Uterus (tissue), 4 donors: ENCODE data around the gene CYP27C1. TPM values are rescaled to one million over a fixed set of nuclear protein-coding genes. Genes with fewer than 3 reads are reported as not detected.
A peak's percentile ranks its signal among the peaks of the same experiment; 100 is the strongest.

Experiments used
- DNase-seq, 2 donors: peaks; one replicate each; pipeline ENCODE4 v3.0.0-alpha.2; 2019 to 2020
- H3K27ac ChIP-seq, 2 donors: fragments of 200-600 bp; sonication (generic); 1 replicate in 1 of 2; 2 replicates in 1 of 2; pipeline ENCODE4 v1.5.1; 2016 to 2018
- H3K27me3 ChIP-seq, 2 donors: fragments of 200-600 bp; sonication (generic); one replicate each; pipeline ENCODE4 v1.5.1; 2018 to 2019; ENCODE audit warnings: control low read depth in 1 of 2
- H3K36me3 ChIP-seq, 2 donors: fragments of 200-600 bp; sonication (generic); one replicate each; pipeline ENCODE4 v1.5.1; 2019; ENCODE audit warnings: control low read depth in 1 of 2
- H3K4me1 ChIP-seq, 2 donors: fragments of 200-600 bp; sonication (generic); one replicate each; pipeline ENCODE4 v1.5.1; 2018 to 2019; ENCODE audit warnings: control low read depth in 1 of 2
- H3K4me3 ChIP-seq, 2 donors: fragments of 200-600 bp; sonication (generic); 1 replicate in 1 of 2; 2 replicates in 1 of 2; pipeline ENCODE4 v1.5.1; 2018 to 2019; ENCODE audit warnings: mild to moderate bottlenecking in 1 of 2
- H3K9me3 ChIP-seq, 2 donors: fragments of 200-600 bp; sonication (generic); one replicate each; pipeline ENCODE4 v1.5.1; 2019; ENCODE audit warnings: control low read depth in 1 of 2
- CTCF ChIP-seq, 4 experiments: fragments of 200-600 bp in 2 of 4; fragments of 450-650 bp in 2 of 4; sonication (generic) in 2 of 4; IDR thresholded peaks; one replicate each; pipeline ENCODE4 v1.5.1; 2016 to 2019; ENCODE audit warnings: antibody characterized with exemption in 4 of 4, mild to moderate bottlenecking in 2 of 4, moderate library complexity in 1 of 4
- POLR2A ChIP-seq, 2 donors: fragments of 450-650 bp; IDR thresholded peaks; one replicate each; pipeline ENCODE4 v1.6.1; 2016; ENCODE audit warnings: antibody characterized with exemption in 2 of 2, mild to moderate bottlenecking in 1 of 2, moderate library complexity in 1 of 2
- intact Hi-C: fragments of 100-400 bp; cut with DNase I; formaldehyde crosslinking; loops from one replicate; pipeline ENCODE4 v1.15.1; 2023; ENCODE audit warnings: low total_unique reads
- total RNA-seq, 4 donors: library from RNA; depleted of rRNA in 3 of 4; stranded (reverse); fragments of >200 nt in 3 of 4; gene quantifications; one replicate each; pipeline versions ENCODE4 v1.1.0 to v1.2.4, GENCODE V29; 2014 to 2023
- donor health status: DM: yes; HTN: yes; CAD: no.

The CYP27C1 gene
- total RNA-seq, 4 donors from 2014 or later = 1.2 to 7.1 TPM; not detected in 2

GRCh38 chr2:127149384-127149783 lies 70.7 kb downstream of the CYP27C1 start:
- DNase-seq = no peak
- H3K36me3 ChIP-seq = no peaks in the 10 kb centered on the region
- no peaks in the 10 kb centered on the region for H3K27me3 ChIP-seq
- peaks cover 6 to 7% of the 10 kb centered on the region in 2 donors for H3K4me1 ChIP-seq
- no peaks in the 10 kb centered on the region for H3K9me3 ChIP-seq
- no peak for TF ChIP-seq CTCF (IDR thresholded peaks at IDR 0.05)
- no peak for TF ChIP-seq POLR2A (IDR thresholded peaks at IDR 0.05)
- intact Hi-C loops = no loop called here
- no peak overlapping the region for H3K4me3 ChIP-seq
- H3K27ac ChIP-seq = no peak overlapping the region

DNA sequence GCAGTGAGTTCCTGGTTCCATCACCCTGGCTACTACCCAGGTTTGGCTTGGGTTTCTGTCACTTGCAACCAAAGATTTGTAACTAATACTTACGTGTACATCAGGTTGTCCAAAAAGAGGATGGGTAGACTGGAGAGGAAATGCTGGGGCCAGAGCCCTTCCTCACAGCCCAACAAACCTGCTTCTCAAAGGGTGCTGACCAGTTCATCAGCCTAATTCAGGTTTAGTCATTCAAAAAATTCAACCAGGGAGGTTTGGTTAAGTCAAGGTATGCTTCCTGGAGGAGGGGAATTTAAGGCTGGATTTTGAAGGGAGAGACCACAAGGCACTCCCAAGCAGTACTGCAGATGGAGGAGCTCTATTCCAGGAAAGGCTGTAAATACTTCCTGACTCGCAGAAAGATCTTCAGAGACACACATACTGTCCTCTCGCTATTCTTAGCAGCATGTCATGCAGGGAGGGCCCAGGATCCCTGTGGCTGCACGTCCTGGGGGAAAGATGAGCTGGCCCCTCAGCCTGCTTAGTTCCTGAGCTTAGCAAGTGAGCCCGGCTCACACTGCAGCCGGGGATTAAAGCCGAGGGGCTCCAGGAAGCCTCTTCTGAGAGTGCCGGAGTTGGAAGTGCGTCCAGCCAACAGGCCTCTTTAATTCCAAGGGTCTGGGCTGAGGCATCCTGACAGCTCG lies 73.1 kb downstream of the CYP27C1 start:
- H3K9me3 ChIP-seq = no peaks in the 10 kb centered on the region
- DNase-seq = no peak
- H3K4me1 ChIP-seq = peaks cover 0 to 3% of the 10 kb centered on the region in 2 donors
- no peak overlapping the region for H3K4me3 ChIP-seq
- H3K36me3 ChIP-seq = no peaks in the 10 kb centered on the region
- TF ChIP-seq CTCF (IDR thresholded peaks at IDR 0.05) (no peak), POLR2A (IDR thresholded peaks at IDR 0.05) (no peak)
- no peaks in the 10 kb centered on the region for H3K27me3 ChIP-seq
- intact Hi-C loops = no loop called here
- no peak overlapping the region for H3K27ac ChIP-seq

- Histone ChIP-seq H3K4me1 (peaks cover 0 to 3% of the 10 kb centered on the region in 2 donors), H3K36me3 (no peaks in the 10 kb centered on the region), H3K4me3 (no peak overlapping the region), H3K27ac (peak overlapping the region in 1 of 2 donors; percentile 15), H3K9me3 (no peaks in the 10 kb centered on the region), H3K27me3 (no peaks in the 10 kb centered on the region)
- TF ChIP-seq POLR2A (IDR thresholded peaks at IDR 0.05) (no peak), CTCF (IDR thresholded peaks at IDR 0.05) (no peak)
- intact Hi-C loops = no loop called here
- DNase-seq = no peak
Measured at GRCh38 chr2:127146071-127146725, 73.9 kb downstream of the CYP27C1 start.

- peak overlapping the region; percentile 15 to 60 for H3K27ac ChIP-seq
- no peaks in the 10 kb centered on the region for H3K27me3 ChIP-seq
- no peaks in the 10 kb centered on the region for H3K36me3 ChIP-seq
- no peak for DNase-seq
- TF ChIP-seq CTCF (IDR thresholded peaks at IDR 0.05) = no peak
- H3K9me3 ChIP-seq = no peaks in the 10 kb centered on the region
- H3K4me3 ChIP-seq = no peak overlapping the region
- peaks cover 0 to 3% of the 10 kb centered on the region in 2 donors for H3K4me1 ChIP-seq
- intact Hi-C loops = no loop called here
Measured at GRCh38 chr2:127145280-127145895, 74.7 kb downstream of the CYP27C1 start.
